Upper lobe of left lung (tissue), 6 donors: ENCODE results near the gene ITGA4. TPM values are rescaled to one million over a fixed set of nuclear protein-coding genes. Genes with fewer than 3 reads are reported as not detected.

Experiments used
- ATAC-seq, 2 donors: fragments of 200-7000 bp; cut with Tn5 transposase; one replicate each; pipeline ENCODE4 v1.9.1; 2022; ENCODE audit warnings: mild to moderate bottlenecking in 2 of 2, moderate library complexity in 2 of 2; ENCODE audit not compliant: low FRiP score in 2 of 2
- DNase-seq, 2 donors: peaks; one replicate each; pipeline ENCODE4 v3.0.0-alpha.2; 2019 to 2020
- H3K27ac ChIP-seq, 4 donors: fragments of 200-600 bp; sonication (generic); one replicate each; pipeline ENCODE4 v1.5.1; 2016 to 2019
- H3K27me3 ChIP-seq, 4 donors: fragments of 200-600 bp; sonication (generic); one replicate each; pipeline ENCODE4 v1.5.1; 2017 to 2019
- H3K36me3 ChIP-seq, 4 donors: fragments of 200-600 bp; sonication (generic); one replicate each; pipeline ENCODE4 v1.5.1; 2016 to 2019
- H3K4me1 ChIP-seq, 4 donors: fragments of 200-600 bp; sonication (generic); one replicate each; pipeline ENCODE4 v1.5.1; 2018 to 2019
- H3K4me3 ChIP-seq, 4 donors: fragments of 200-600 bp; sonication (generic); one replicate each; pipeline ENCODE4 v1.5.1; 2017 to 2019; ENCODE audit warnings: mild to moderate bottlenecking in 2 of 4, moderate library complexity in 1 of 4
- H3K9me3 ChIP-seq, 4 donors: fragments of 200-600 bp; sonication (generic); one replicate each; pipeline ENCODE4 v1.5.1; 2018 to 2019
- CTCF ChIP-seq, 6 experiments: fragments of 450-650 bp in 4 of 6; fragments of 200-600 bp in 2 of 6; sonication (generic) in 2 of 6; IDR thresholded peaks; one replicate each; pipeline ENCODE4 v1.5.1; 2016 to 2019; ENCODE audit warnings: antibody characterized with exemption in 6 of 6
- EP300 ChIP-seq, 4 donors: sonication (generic); formaldehyde crosslinking; IDR thresholded peaks; one replicate each; pipeline ENCODE4 v1.5.1; 2017; ENCODE audit warnings: antibody characterized with exemption in 4 of 4, control low read depth in 2 of 4
- POLR2A ChIP-seq, 4 donors: fragments of 450-650 bp; IDR thresholded peaks; one replicate each; pipeline ENCODE4 v1.5.1; 2016 to 2017; ENCODE audit warnings: antibody characterized with exemption in 4 of 4, mild to moderate bottlenecking in 2 of 4
- POLR2AphosphoS5 ChIP-seq, 2 donors: sonication (generic); formaldehyde crosslinking; IDR thresholded peaks; one replicate each; pipeline ENCODE4 v1.5.1; 2017; ENCODE audit warnings: antibody characterized with exemption in 2 of 2
- WGBS, 2 donors: methylation state at CpG; one replicate each; pipeline ENCODE4 v1.1.5; 2017 to 2018; 5-methylcytosine and 5-hydroxymethylcytosine counted together
- total RNA-seq, 6 donors: library from RNA; depleted of rRNA in 4 of 6; stranded (reverse); fragments of >200 nt in 4 of 6; gene quantifications; one replicate each; pipeline versions ENCODE4 v1.1.0 to v1.2.1, GENCODE V29; 2016 to 2021
- donor health status: DM: no; HTN: no; CAD: no; lungs with moderate emphysema.
- donor health status: DM: no; HTN: yes; CAD: no; lungs with severe emphysema.

ITGA4 gene
- total RNA-seq, 6 donors from 2014 or later = 13.9 to 30.5 (median 23.9) TPM

- Histone ChIP-seq H3K36me3 (no peaks in the 10 kb centered on the region), H3K4me1 (peaks cover 0 to 5% (median 0%) of the 10 kb centered on the region in 4 donors), H3K9me3 (no peaks in the 10 kb centered on the region), H3K27me3 (no peaks in the 10 kb centered on the region), H3K4me3 (no peak overlapping the region), H3K27ac (no peak overlapping the region)
- DNase-seq = no peak
- TF ChIP-seq POLR2AphosphoS5 (IDR thresholded peaks at IDR 0.05) (no peak), CTCF (IDR thresholded peaks at IDR 0.05) (no peak), EP300 (IDR thresholded peaks at IDR 0.05) (no peak), POLR2A (IDR thresholded peaks at IDR 0.05) (no peak)
- 79% methylated on average over 7 of the region's 7 CpGs for WGBS, 2 donors
- no peak for ATAC-seq
Observed at GRCh38 chr2:181574321-181574720, 117.1 kb downstream of the ITGA4 start.

GRCh38 chr2:181575024-181575649 is 118.0 kb downstream of the ITGA4 start:
- H3K27ac ChIP-seq = no peak overlapping the region
- ATAC-seq = peak in 1 of 2 donors; percentile 57
- peaks cover 0 to 5% (median 0%) of the 10 kb centered on the region in 4 donors for H3K4me1 ChIP-seq
- no peak overlapping the region for H3K4me3 ChIP-seq
- DNase-seq = no peak
- H3K36me3 ChIP-seq = no peaks in the 10 kb centered on the region
- TF ChIP-seq POLR2AphosphoS5 (IDR thresholded peaks at IDR 0.05) = no peak
- no peaks in the 10 kb centered on the region for H3K9me3 ChIP-seq
- 71 to 73% methylated on average over 7 of the region's 7 CpGs for WGBS, 2 donors
- no peaks in the 10 kb centered on the region for H3K27me3 ChIP-seq

- Histone ChIP-seq H3K27me3 (no peaks in the 10 kb centered on the region), H3K27ac (no peak overlapping the region), H3K4me3 (no peak overlapping the region), H3K9me3 (no peaks in the 10 kb centered on the region), H3K4me1 (peaks cover 0 to 5% (median 0%) of the 10 kb centered on the region in 4 donors), H3K36me3 (no peaks in the 10 kb centered on the region)
- TF ChIP-seq POLR2AphosphoS5 (IDR thresholded peaks at IDR 0.05) = no peak
- no peak for TF ChIP-seq POLR2A (IDR thresholded peaks at IDR 0.05)
- TF ChIP-seq CTCF (IDR thresholded peaks at IDR 0.05) = no peak
- no peak for TF ChIP-seq EP300 (IDR thresholded peaks at IDR 0.05)
- ATAC-seq (no peak), DNase-seq (no peak)
- 24 to 27% methylated on average over 2 of the region's 2 CpGs for WGBS, 2 donors
Observed at GRCh38 chr2:181575650-181576025, 118.5 kb downstream of the ITGA4 start.

DNA sequence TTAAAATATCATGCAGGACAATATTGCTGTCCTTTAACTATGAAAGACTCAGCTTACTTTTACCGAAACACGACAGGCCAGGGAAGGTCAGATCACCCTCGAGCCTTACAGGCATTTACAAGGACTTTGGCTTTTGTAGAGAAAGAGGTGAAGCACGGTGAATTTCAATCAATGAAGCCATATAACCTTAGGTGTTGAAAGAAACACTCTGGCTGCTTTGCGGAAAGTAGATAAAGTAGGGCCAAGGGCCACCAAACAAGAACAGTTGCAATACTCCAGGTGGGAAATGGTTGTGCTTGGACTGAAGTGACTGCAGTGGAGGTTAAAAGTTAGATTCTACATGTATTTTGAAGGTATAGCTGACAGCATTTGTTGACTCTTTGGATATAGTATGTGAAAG is 119.2 kb downstream of the ITGA4 start:
- no peak overlapping the region for H3K4me3 ChIP-seq
- no peak overlapping the region for H3K27ac ChIP-seq
- WGBS, 2 donors = 67 to 70% methylated on average over 5 of the region's 5 CpGs
- no peaks in the 10 kb centered on the region for H3K27me3 ChIP-seq
- peaks cover 0 to 5% (median 0%) of the 10 kb centered on the region in 4 donors for H3K4me1 ChIP-seq
- DNase-seq (no peak), ATAC-seq (no peak)
- no peaks in the 10 kb centered on the region for H3K9me3 ChIP-seq
- no peak for TF ChIP-seq CTCF (IDR thresholded peaks at IDR 0.05)
- H3K36me3 ChIP-seq = no peaks in the 10 kb centered on the region

- H3K36me3 ChIP-seq = no peaks in the 10 kb centered on the region
- no peak overlapping the region for H3K4me3 ChIP-seq
- 40 to 43% methylated on average over 3 of the region's 3 CpGs for WGBS, 2 donors
- H3K27me3 ChIP-seq = no peaks in the 10 kb centered on the region
- no peak for TF ChIP-seq CTCF (IDR thresholded peaks at IDR 0.05)
- no peak for TF ChIP-seq POLR2A (IDR thresholded peaks at IDR 0.05)
- TF ChIP-seq EP300 (IDR thresholded peaks at IDR 0.05) = no peak
- no peak for TF ChIP-seq POLR2AphosphoS5 (IDR thresholded peaks at IDR 0.05)
- peaks cover 0 to 5% (median 0%) of the 10 kb centered on the region in 4 donors for H3K4me1 ChIP-seq
- ATAC-seq (no peak), DNase-seq (no peak)
- H3K27ac ChIP-seq = no peak overlapping the region
- H3K9me3 ChIP-seq = no peaks in the 10 kb centered on the region
Observed at GRCh38 chr2:181578829-181579228, 121.6 kb downstream of the ITGA4 start.
